GM23338 (cell line): Measurements from ENCODE around the gene RNF20.

Source experiments
- CREB1 ChIP-seq: fragments of 250-450 bp; sonication (Bioruptor Pico); IDR thresholded peaks from 2 replicates; pipeline ENCODE4 v1.5.0; 2020; ENCODE audit warnings: low read depth, mild to moderate bottlenecking, moderate library complexity
- EZH2 ChIP-seq: fragments of 200-600 bp; sonication (generic); IDR thresholded peaks from one replicate; pipeline ENCODE4 v1.8.0; 2017; ENCODE audit warnings: antibody characterized with exemption, mild to moderate bottlenecking, low read depth; ENCODE audit not compliant: unreplicated experiment
- EZH2phosphoT487 ChIP-seq: fragments of 200-600 bp; sonication (generic); IDR thresholded peaks from one replicate; pipeline ENCODE4 v1.8.1; 2018; ENCODE audit warnings: antibody characterized with exemption; ENCODE audit not compliant: unreplicated experiment
- JUNB ChIP-seq: IDR thresholded peaks from one replicate; pipeline ENCODE4 v1.6.1; 2016; ENCODE audit warnings: antibody characterized with exemption; ENCODE audit not compliant: unreplicated experiment
- NANOG ChIP-seq: IDR thresholded peaks from 2 replicates; pipeline ENCODE4 v1.6.1; 2016; ENCODE audit warnings: antibody characterized with exemption, borderline replicate concordance
- POLR2AphosphoS5 ChIP-seq: IDR thresholded peaks from 2 replicates; pipeline ENCODE4 v1.6.1; 2016; ENCODE audit warnings: antibody characterized with exemption, low read depth
- REST ChIP-seq: IDR thresholded peaks from one replicate; pipeline ENCODE4 v1.6.1; 2018; ENCODE audit warnings: antibody characterized with exemption; ENCODE audit not compliant: unreplicated experiment
- STAT1 ChIP-seq: IDR thresholded peaks from one replicate; pipeline ENCODE4 v1.6.1; 2016; ENCODE audit warnings: antibody characterized with exemption; ENCODE audit not compliant: unreplicated experiment
- ZNF114 ChIP-seq: fragments of 250-450 bp; sonication (Bioruptor Pico); IDR thresholded peaks from 2 replicates; pipeline ENCODE4 v1.5.0; 2020; ENCODE audit warnings: mild to moderate bottlenecking, moderate library complexity
- ZNF331 ChIP-seq: fragments of 250-450 bp; sonication (Bioruptor Pico); IDR thresholded peaks from 2 replicates; pipeline ENCODE4 v1.5.0; 2020; ENCODE audit warnings: low read depth, mild to moderate bottlenecking, moderate library complexity
- TF ChIP-seq, protein P1 (sequence below): IDR thresholded peaks from 2 replicates; pipeline ENCODE4 v1.6.1; 2016; ENCODE audit warnings: antibody characterized with exemption
- TF ChIP-seq, protein P2 (sequence below), 2 experiments: fragments of 200-600 bp in 1 of 2; sonication (generic) in 1 of 2; conservative IDR thresholded peaks; 2 replicates each; pipeline versions ENCODE4 v1.5.1 to v1.6.1; 2016 to 2017; ENCODE audit warnings: antibody characterized with exemption in 2 of 2, low read depth in 2 of 2, mild to moderate bottlenecking in 2 of 2, moderate library complexity in 1 of 2

GRCh38 chr9:101579711-101580545 lies 46.3 kb downstream of the RNF20 start:
- TF ChIP-seq, protein P1, sequence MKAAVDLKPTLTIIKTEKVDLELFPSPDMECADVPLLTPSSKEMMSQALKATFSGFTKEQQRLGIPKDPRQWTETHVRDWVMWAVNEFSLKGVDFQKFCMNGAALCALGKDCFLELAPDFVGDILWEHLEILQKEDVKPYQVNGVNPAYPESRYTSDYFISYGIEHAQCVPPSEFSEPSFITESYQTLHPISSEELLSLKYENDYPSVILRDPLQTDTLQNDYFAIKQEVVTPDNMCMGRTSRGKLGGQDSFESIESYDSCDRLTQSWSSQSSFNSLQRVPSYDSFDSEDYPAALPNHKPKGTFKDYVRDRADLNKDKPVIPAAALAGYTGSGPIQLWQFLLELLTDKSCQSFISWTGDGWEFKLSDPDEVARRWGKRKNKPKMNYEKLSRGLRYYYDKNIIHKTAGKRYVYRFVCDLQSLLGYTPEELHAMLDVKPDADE: no peak
- TF ChIP-seq, protein P2, sequence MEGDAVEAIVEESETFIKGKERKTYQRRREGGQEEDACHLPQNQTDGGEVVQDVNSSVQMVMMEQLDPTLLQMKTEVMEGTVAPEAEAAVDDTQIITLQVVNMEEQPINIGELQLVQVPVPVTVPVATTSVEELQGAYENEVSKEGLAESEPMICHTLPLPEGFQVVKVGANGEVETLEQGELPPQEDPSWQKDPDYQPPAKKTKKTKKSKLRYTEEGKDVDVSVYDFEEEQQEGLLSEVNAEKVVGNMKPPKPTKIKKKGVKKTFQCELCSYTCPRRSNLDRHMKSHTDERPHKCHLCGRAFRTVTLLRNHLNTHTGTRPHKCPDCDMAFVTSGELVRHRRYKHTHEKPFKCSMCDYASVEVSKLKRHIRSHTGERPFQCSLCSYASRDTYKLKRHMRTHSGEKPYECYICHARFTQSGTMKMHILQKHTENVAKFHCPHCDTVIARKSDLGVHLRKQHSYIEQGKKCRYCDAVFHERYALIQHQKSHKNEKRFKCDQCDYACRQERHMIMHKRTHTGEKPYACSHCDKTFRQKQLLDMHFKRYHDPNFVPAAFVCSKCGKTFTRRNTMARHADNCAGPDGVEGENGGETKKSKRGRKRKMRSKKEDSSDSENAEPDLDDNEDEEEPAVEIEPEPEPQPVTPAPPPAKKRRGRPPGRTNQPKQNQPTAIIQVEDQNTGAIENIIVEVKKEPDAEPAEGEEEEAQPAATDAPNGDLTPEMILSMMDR (conservative IDR thresholded peaks at IDR 0.05; ENCODE audit: low read depth in 2 of 2): no peak
- TF ChIP-seq EZH2phosphoT487 (no peak), EZH2 (no peak), REST (no peak), POLR2AphosphoS5 (no peak), CREB1 (no peak), STAT1 (no peak), ZNF114 (CRISPR knock-in tag) (no peak), JUNB (no peak), ZNF331 (CRISPR knock-in tag) (no peak), NANOG (no peak)
